LNCaP clone FGC (cell line): Measurements from ENCODE around the gene TM9SF1.
"Not testable (repeated sequence)": the region's sequence is repeated elsewhere in the genome, so short reads cannot be mapped to it uniquely, and the experiment has no call there.

Source experiments
- DNase-seq: peaks from one replicate; pipeline ENCODE4 v3.0.0-alpha.2; 2011; ENCODE audit warnings: low read depth
- H3K4me3 ChIP-seq: 2 replicates; pipeline ENCODE4 v1.5.1; 2011; ENCODE audit warnings: mild to moderate bottlenecking, low read depth, low read length, control low read depth
- TF ChIP-seq, protein P1 (sequence below): IDR thresholded peaks from 2 replicates; pipeline ENCODE4 v1.5.1; 2012; ENCODE audit warnings: mild to moderate bottlenecking; ENCODE audit not compliant: control insufficient read depth, insufficient read depth; ENCODE audit errors: extremely low read depth

TM9SF1 gene

DNA sequence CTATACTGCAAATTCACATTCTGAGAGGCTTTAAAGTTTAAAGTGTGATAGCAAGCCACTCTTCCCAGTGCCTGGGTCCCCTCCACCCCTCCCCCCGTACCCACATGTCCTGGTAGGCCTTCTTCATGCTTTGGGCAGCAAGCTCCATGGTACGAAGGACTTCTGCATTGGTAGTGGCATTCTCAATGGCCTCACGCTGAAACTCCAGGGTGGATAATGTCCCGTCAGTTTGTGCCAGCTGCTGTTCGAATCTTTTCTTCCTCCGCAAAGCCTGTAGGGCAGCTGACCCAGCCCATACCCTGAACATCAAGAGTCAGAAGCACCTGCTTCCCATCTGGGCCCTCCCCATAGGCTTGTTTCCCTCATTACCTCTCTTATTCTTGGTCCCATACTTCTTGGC, 16.1 kb upstream of the TM9SF1 start:
- no peak overlapping the region for H3K4me3 ChIP-seq
- no peak for DNase-seq
- TF ChIP-seq, protein P1, sequence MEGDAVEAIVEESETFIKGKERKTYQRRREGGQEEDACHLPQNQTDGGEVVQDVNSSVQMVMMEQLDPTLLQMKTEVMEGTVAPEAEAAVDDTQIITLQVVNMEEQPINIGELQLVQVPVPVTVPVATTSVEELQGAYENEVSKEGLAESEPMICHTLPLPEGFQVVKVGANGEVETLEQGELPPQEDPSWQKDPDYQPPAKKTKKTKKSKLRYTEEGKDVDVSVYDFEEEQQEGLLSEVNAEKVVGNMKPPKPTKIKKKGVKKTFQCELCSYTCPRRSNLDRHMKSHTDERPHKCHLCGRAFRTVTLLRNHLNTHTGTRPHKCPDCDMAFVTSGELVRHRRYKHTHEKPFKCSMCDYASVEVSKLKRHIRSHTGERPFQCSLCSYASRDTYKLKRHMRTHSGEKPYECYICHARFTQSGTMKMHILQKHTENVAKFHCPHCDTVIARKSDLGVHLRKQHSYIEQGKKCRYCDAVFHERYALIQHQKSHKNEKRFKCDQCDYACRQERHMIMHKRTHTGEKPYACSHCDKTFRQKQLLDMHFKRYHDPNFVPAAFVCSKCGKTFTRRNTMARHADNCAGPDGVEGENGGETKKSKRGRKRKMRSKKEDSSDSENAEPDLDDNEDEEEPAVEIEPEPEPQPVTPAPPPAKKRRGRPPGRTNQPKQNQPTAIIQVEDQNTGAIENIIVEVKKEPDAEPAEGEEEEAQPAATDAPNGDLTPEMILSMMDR: no peak

DNA sequence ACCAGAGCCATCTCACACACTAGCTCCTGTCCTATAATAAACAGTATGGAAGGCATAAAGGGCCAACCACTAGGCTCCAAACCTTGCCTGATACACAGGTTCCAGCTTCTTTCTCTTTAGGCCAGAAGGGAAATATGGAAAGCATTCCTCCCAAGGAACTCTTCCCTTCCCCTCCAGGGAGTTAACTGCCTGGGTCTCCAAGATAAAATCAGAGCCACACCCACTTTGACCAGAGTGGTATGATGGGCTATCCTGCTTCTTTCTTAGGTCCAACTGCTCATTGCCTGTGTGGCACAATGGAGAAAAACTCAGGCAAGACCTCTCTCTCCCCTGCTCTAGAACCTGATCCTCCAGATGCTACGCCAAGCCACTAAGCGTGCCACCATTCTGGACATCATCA, 12.4 kb upstream of the TM9SF1 start:
- DNase-seq: no peak
- H3K4me3 ChIP-seq: no peak overlapping the region
- TF ChIP-seq, protein P1: no peak

DNA sequence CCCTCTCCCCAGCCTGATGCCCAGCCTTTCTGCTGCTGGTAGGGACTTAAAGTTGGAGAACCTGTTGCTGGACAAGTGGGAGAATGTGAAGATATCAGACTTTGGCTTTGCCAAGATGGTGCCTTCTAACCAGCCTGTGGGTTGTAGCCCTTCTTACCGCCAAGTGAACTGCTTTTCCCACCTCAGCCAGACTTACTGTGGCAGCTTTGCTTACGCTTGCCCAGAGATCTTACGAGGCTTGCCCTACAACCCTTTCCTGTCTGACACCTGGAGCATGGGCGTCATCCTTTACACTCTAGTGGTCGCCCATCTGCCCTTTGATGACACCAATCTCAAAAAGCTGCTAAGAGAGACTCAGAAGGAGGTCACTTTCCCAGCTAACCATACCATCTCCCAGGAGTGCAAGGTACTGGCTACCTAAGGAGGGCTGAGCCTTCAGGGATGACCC, 11.9 kb upstream of the TM9SF1 start:
- TF ChIP-seq, protein P1: no peak
- H3K4me3 ChIP-seq: no peak overlapping the region
- DNase-seq: no peak

DNA sequence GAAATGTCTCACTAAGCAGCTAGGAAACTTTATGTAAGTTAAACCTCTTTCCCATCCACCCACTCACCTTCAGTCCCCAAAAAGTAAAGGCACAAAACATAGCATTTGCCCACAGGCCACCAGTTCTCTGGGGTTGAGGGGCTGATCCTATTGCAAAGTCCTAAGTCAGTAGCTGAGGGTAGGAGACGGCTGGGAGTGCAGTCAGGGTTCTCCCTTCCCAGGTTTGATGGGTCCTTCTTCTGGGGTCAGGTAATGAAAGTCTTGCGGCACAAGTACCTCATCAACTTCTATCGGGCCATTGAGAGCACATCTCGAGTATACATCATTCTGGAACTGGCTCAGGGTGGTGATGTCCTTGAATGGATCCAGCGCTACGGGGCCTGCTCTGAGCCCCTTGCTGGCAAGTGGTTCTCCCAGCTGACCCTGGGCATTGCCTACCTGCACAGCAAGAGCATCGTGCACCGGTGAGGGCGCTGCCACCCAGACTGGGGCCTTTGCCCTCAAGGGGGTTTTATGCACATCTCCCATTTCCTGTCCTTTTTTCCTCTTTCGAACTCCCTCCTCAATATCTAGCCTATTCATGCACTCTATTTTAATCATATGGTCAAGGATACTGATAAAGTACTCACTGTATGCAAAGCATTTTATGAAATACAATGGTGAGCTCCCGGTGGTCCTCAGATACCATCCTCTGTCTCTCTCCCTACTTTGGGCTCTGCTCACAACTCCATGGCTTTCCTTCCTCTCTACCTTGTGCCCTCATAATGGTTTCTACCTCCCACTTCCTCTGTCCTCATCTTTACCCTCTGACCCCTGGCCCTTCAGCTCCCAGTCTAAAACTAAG, 11.2 kb upstream of the TM9SF1 start:
- TF ChIP-seq, protein P1: no peak
- DNase-seq: no peak
- no peak overlapping the region for H3K4me3 ChIP-seq

DNA sequence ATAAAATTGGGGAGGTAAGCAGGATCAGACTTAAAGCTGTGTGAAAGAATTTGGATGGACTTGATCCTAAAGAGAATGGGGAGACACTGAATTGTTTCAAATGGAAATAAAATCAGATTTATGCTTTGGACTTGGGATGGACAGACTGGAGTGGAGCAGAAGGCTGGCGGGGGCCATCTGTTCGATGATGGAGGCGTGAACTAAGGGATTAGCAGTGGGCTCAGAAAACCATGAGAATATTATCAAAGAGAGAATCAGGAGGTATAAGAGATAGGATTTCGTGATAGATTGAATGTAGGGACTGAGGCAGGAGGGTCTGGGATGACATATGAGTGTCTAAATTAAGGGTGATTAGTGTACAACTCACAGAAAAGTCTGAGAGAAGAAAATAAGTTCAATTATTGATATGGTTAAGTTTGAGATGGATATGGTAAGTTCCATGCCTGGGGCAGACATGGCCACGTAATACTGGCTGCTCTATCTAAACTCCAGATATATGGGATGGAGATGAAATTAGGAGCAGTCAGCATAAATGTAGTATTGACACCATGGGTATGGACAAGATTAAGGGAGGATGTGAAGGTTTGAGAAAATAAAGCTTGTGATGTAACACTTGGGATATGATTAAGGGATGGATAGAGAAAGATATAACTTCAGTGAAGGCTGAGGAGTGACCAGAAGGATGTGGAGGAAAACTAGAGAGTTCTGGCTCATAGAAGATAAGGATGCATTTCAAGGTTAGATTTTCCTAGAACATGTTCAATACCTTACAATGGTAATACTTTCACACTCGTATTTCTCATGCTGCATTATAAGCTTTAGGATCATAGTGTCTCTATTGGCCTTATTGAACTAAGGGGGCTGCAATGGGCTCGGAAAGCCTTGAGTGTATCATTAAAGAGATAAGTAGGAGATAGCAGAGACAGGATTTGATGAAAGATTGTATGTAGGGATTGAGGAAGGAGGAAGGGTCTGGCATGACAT, 9.2 kb upstream of the TM9SF1 start:
- H3K4me3 ChIP-seq: no peak overlapping the region

DNA sequence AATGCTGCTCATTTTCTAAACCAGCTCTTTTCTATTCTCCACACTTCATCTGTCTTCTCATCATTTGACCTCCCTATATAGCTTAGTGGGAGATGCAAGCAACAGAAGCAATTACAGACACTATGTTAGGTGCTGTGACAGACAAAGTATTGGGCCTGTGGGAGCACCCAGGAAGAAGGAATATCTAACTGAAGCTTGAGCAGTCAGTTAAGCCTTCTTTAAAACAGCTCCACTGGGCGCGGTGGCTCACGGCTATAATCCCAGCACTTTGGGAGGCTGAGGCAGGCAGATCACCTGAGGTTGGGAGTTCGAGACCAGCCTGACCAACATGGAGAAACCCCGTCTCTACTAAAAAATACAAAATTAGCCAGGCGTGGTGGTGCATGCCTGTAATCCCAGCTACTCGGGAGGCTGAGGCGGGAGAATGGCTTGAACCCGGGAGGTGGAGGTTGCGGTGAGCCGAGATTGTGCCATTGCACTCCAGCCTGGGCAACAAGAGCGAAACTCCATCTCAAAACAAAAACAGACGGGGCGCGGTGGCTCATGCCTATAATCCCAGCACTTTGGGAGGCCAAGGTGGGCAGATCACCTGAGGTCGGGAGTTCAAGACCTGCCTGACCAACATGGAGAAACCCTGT, 8.1 kb upstream of the TM9SF1 start:
- H3K4me3 ChIP-seq, DNase-seq: not testable (repeated sequence)

More for the DNA sequence above, 9.2 kb upstream of the TM9SF1 start:
- TF ChIP-seq, protein P1: no peak
- no peak for DNase-seq

DNA sequence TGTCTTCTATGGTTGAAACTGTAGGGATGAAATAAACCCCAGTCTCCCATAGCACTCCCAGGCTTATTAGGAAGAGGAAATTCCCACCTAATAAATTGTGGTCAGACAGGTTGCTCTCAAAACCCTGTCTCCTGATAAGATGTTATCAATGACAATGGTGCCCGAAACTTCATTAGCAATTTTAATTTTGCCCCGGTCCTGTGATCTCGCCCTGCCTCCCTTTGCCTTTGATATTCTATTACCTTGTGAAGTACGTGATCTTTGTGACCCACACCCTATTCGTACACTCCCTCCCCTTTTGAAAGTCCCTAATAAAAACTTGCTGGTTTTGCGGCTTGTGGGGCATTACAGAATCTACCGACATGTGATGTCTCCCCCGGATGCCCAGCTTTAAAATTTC, 7.3 kb upstream of the TM9SF1 start:
- not testable (repeated sequence) for DNase-seq, H3K4me3 ChIP-seq
